Kidney (tissue), 14 donors: ENCODE results near the gene ATP4A. TPM values are rescaled to one million over a fixed set of nuclear protein-coding genes. Genes with fewer than 3 reads are reported as not detected.
A peak's percentile ranks its signal among the peaks of the same experiment; 100 is the strongest.

Experiments used
- DNase-seq, 5 donors: peaks; one replicate each; pipeline ENCODE4 v3.0.0-alpha.2; 2013 to 2020
- FAIRE-seq: peaks from 2 replicates; lab custom pipeline; 2012; peaks lifted over from hg19 to GRCh38; lab: Jason Lieb, UNC
- H3K27ac ChIP-seq, 2 donors: one replicate each; pipeline ENCODE4 v1.7.0; 2013; ENCODE audit warnings: low read depth in 2 of 2, low read length in 2 of 2, inconsistent platforms in 1 of 2
- H3K27me3 ChIP-seq: one replicate; pipeline ENCODE4 v1.7.1; 2013; ENCODE audit warnings: low read length, inconsistent platforms; ENCODE audit not compliant: control insufficient read depth, insufficient read depth
- H3K36me3 ChIP-seq, 3 donors: one replicate each; pipeline versions ENCODE4 v1.7.0 to v1.7.1; 2013; ENCODE audit warnings: low read length in 3 of 3, control low read depth in 1 of 3, inconsistent platforms in 1 of 3; ENCODE audit not compliant: insufficient read depth in 3 of 3, control insufficient read depth in 2 of 3
- H3K4me1 ChIP-seq, 3 donors: one replicate each; pipeline versions ENCODE4 v1.7.0 to v1.7.1; 2013; ENCODE audit warnings: low read length in 3 of 3, inconsistent platforms in 1 of 3, low read depth in 1 of 3; ENCODE audit not compliant: control insufficient read depth in 2 of 3, insufficient read depth in 2 of 3
- H3K4me3 ChIP-seq, 3 donors: one replicate each; pipeline versions ENCODE4 v1.7.0 to v1.8.1; 2013; ENCODE audit warnings: low read length in 3 of 3, control low read depth in 1 of 3, inconsistent platforms in 1 of 3
- H3K9ac ChIP-seq, 3 donors: one replicate each; pipeline versions ENCODE4 v1.7.0 to v1.7.1; 2013; ENCODE audit warnings: low read length in 3 of 3, control low read depth in 1 of 3, inconsistent platforms in 1 of 3
- H3K9me3 ChIP-seq, 3 donors: one replicate each; pipeline versions ENCODE4 v1.7.0 to v1.7.1; 2013; ENCODE audit warnings: low read length in 3 of 3, control low read depth in 1 of 3, inconsistent platforms in 1 of 3; ENCODE audit not compliant: control insufficient read depth in 2 of 3, insufficient read depth in 1 of 3
- CTCF ChIP-seq: IDR thresholded peaks from 3 replicates; pipeline ENCODE4 v1.5.1; 2012; ENCODE audit warnings: mild to moderate bottlenecking, moderate library complexity, borderline replicate concordance; ENCODE audit not compliant: insufficient read depth; ENCODE audit errors: extremely low read depth
- intact Hi-C: fragments of 100-400 bp; cut with DNase I; formaldehyde crosslinking; loops from one replicate; pipeline ENCODE4 v1.11.1; 2022
- polyA plus RNA-seq: library from polyadenylated mRNA; stranded (reverse); fragments of 350-450 nt; fragmentation: Illumina TruSeq; extraction: RNeasy Lipid Tissue Mini Kit (QIAGEN cat#74804); gene quantifications from one replicate; pipeline ENCODE4 v1.2.3, GENCODE V29; 2014; ENCODE audit warnings: low read depth, low replicate concordance; ENCODE audit not compliant: insufficient read depth
- total RNA-seq: library from RNA; stranded (reverse); fragmentation: NEBNext Ultra II Directional; extraction: Animal tissue kit (Norgen Biotek cat#: 25700); gene quantifications from one replicate; pipeline ENCODE4 v1.2.1, GENCODE V29; 2021
- donor health status: control.
- donor health status: control.
- donor health status: control.
- donor health status: control.
- donor health status: control.
- donor health status: DM: yes; HTN: yes; CAD: no.
- donor health status: Normal renal cell carcinoma (clear cell type).

Gene ATP4A
- total and polyA plus RNA-seq, 2 donors from 2014 or later: not detected

GRCh38 chr19:35558400-35559280 is 4.8 kb downstream of the ATP4A start:
- H3K27me3 ChIP-seq: peaks cover 3% of the 10 kb centered on the region
- H3K9me3 ChIP-seq: no peaks in the 10 kb centered on the region
- no peak overlapping the region for H3K27ac ChIP-seq
- intact Hi-C loops: no loop called here
- no peak for TF ChIP-seq CTCF
- FAIRE-seq: no peak
- H3K36me3 ChIP-seq: no peaks in the 10 kb centered on the region
- H3K4me3 ChIP-seq: no peak overlapping the region
- no peak overlapping the region for H3K9ac ChIP-seq
- DNase-seq: peak in 1 of 5 donors; percentile 76
- H3K4me1 ChIP-seq: peaks cover 0 to 2% (median 0%) of the 10 kb centered on the region in 3 donors

GRCh38 chr19:35557539-35558399 is 5.7 kb downstream of the ATP4A start:
- H3K27ac ChIP-seq: no peak overlapping the region
- no peaks in the 10 kb centered on the region for H3K9me3 ChIP-seq
- TF ChIP-seq CTCF: no peak
- peak; percentile 83 to 95 (median 88) for DNase-seq
- peaks cover 0 to 2% (median 0%) of the 10 kb centered on the region in 3 donors for H3K4me1 ChIP-seq
- peaks cover 3% of the 10 kb centered on the region for H3K27me3 ChIP-seq
- no peaks in the 10 kb centered on the region for H3K36me3 ChIP-seq
- peak overlapping the region in 1 of 3 donors; percentile 51 for H3K4me3 ChIP-seq
- intact Hi-C loops: no loop called here
- no peak for FAIRE-seq
- no peak overlapping the region for H3K9ac ChIP-seq

- Histone ChIP-seq H3K4me3 (peak overlapping the region in 1 of 3 donors; percentile 1), H3K4me1 (peaks cover 0 to 2% (median 0%) of the 10 kb centered on the region in 3 donors), H3K27ac (no peak overlapping the region), H3K27me3 (peaks cover 3% of the 10 kb centered on the region), H3K9me3 (no peaks in the 10 kb centered on the region), H3K36me3 (no peaks in the 10 kb centered on the region), H3K9ac (no peak overlapping the region)
- DNase-seq (peak in 2 of 5 donors; percentile 41 to 48), FAIRE-seq (no peak)
- TF ChIP-seq CTCF: no peak
- intact Hi-C loops: no loop called here
Observed at GRCh38 chr19:35556846-35557538, 6.5 kb downstream of the ATP4A start.
